G401 (cell line): ENCODE results near the gene TTLL12. TPM values are rescaled to one million over a fixed set of nuclear protein-coding genes. Genes with fewer than 3 reads are reported as not detected.

Experiments
- DNase-seq: peaks from one replicate; pipeline ENCODE4 v3.0.0-alpha.2; 2015; ENCODE audit warnings: low spot score
- in situ Hi-C: cut with HindIII; loops from 2 replicates; pipeline ENCODE4 v1.10.0; 2016; ENCODE audit warnings: low sequenced_read_pairs, mixed read lengths
- total RNA-seq: library from RNA; depleted of rRNA; stranded (reverse); fragments of >200 nt; shearing (Covaris generic); gene quantifications from 2 replicates; pipeline ENCODE4 v1.2.3, GENCODE V29; 2014

TTLL12 gene
- total RNA-seq, 1 experiment from 2014 or later: 97.9 TPM

DNA sequence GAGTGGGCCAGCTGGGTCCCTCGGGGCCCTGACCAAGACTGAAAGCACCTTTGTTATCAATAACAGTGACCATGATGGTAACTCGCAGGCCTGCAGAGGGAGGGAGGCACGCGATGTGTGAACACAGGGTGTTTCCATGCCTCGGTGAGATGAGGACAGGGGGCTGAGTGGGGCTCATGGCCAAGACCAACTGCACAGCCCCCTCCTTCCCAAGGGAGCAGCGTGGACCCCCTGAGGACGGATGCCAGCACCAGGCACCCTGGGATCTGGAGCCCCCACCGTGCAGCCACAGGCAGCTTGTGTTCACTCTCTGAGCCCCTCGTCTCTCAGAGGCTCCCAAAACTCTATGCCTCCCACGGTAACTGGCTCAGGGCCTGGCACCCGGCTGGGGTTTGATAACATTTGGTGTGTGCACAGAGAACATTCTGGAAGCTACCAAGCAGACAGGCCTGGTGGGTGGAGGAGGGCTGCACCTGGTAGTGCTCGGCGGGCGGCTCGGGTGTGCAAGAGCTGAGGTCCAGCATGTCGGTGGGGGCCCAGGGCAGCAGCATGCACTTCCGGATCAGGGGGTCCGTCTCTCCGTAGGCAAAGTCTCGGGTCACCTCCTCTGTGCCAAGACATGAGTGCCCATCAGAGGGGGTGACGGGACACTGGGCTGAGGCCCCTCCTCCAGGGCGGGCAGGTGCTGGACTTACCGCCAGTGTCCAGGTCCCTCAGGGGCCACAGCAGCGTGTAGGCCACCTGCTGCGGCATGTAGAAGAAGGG, 7.6 kb downstream of the TTLL12 start:
- no peak for DNase-seq
- in situ Hi-C loops: no loop called here

DNA sequence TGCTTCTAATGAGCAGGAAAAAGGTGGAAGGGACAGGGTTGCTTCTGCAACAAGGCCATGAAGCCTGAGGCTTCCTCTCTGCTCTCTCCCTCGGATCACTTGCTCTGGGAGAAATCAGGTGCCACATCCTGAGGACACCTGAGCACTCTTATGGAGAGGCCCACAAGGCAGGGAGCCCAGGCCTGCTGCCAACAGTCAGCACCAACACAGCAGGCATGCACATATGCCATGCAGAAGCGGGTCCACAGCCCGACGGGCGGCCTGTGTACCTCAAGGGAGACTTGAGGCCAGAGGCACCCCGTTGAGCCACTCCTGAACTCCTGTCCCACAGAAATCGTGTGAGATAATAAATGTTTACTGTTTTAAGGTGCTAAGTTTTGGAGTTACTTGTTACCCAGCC, 9.5 kb downstream of the TTLL12 start:
- in situ Hi-C loops: no loop called here

GRCh38 chr22:43176090-43176489, 10.8 kb downstream of the TTLL12 start:
- no peak for DNase-seq

More for the DNA sequence above, 9.5 kb downstream of the TTLL12 start:
- no peak for DNase-seq

GRCh38 chr22:43174941-43175531, 11.9 kb downstream of the TTLL12 start:
- in situ Hi-C loops: no loop called here
- DNase-seq: no peak

More at GRCh38 chr22:43176090-43176489, 10.8 kb downstream of the TTLL12 start:
- in situ Hi-C loops: no loop called here

- no peak for DNase-seq
- in situ Hi-C loops: no loop called here
Observed at GRCh38 chr22:43173976-43174720, 12.8 kb downstream of the TTLL12 start.

GRCh38 chr22:43173566-43173965, 13.4 kb downstream of the TTLL12 start:
- in situ Hi-C loops: no loop called here
- DNase-seq: no peak

- in situ Hi-C loops: no loop called here
- DNase-seq: no peak
Observed at GRCh38 chr22:43172191-43172590, 14.7 kb downstream of the TTLL12 start.

DNA sequence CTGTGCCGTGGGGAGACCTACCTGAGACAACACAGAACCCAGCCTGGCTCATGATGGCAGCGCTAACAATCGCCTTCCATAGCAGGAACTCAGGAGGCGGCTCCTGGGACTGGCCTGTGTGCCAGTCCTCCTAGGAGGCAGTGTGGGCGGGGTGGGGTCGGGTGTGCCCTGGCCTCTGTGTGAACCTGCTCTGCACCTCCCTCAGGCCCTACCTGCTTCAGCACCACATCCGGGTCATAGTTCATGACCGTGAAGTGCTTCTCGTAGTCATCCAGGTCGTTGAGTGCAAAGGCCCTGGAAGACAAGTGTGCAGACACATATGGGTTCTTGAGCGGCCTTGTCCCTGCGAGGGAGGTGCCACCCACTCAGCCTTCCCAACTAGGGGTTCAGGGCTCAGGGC, 15.3 kb downstream of the TTLL12 start:
- in situ Hi-C loops: no loop called here

DNA sequence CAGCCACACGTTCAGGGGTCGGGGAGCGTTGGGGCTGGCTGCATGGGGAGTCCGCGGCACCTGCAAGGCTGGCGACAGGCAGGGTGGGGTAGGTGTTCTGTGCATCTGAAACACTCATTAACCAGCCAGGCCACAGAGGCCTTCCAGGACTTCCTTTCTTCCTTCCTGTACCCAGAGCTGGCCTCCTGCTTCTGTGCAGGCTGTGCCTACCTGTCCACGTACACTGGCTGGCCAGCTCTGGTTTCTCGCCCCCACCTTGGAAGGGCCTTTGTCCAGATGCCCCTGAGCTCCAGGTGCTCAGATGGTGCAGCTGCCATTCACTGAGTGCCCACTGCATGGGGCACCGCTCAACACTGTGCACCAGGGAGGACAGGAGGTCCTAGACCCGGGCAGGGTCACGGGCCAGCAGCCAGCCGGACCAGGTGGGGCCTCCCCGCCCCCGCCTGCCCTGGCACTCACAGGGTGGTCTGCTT, 15.9 kb downstream of the TTLL12 start:
- no peak for DNase-seq
- in situ Hi-C loops: no loop called here

More for the DNA sequence above, 15.3 kb downstream of the TTLL12 start:
- no peak for DNase-seq

GRCh38 chr22:43170131-43170480, 16.8 kb downstream of the TTLL12 start:
- no peak for DNase-seq
- in situ Hi-C loops: no loop called here

GRCh38 chr22:43169310-43170130, 17.4 kb downstream of the TTLL12 start:
- in situ Hi-C loops: no loop called here

GRCh38 chr22:43168471-43169309, 18.2 kb downstream of the TTLL12 start:
- in situ Hi-C loops: no loop called here
- DNase-seq: no peak

More at GRCh38 chr22:43169310-43170130, 17.4 kb downstream of the TTLL12 start:
- DNase-seq: no peak

- no peak for DNase-seq
- in situ Hi-C loops: no loop called here
Observed at GRCh38 chr22:43167001-43167589, 19.8 kb downstream of the TTLL12 start.

- in situ Hi-C loops: no loop called here
- no peak for DNase-seq
Observed at GRCh38 chr22:43166132-43166930, 20.6 kb downstream of the TTLL12 start.

GRCh38 chr22:43164636-43165035, 22.3 kb downstream of the TTLL12 start:
- DNase-seq: no peak
- in situ Hi-C loops: no loop called here

GRCh38 chr22:43163241-43163795, 23.6 kb downstream of the TTLL12 start:
- no peak for DNase-seq
- in situ Hi-C loops: no loop called here
